Neutrophil (primary cell): Measurements from ENCODE around the gene CDKN2B-AS1.

ENCODE experiments used
- H3K27ac ChIP-seq: fragments of 200-600 bp; sonication (generic); 2 replicates; pipeline ENCODE4 v1.5.1; 2016; ENCODE audit warnings: mild to moderate bottlenecking, moderate library complexity
- H3K27me3 ChIP-seq: fragments of 200-600 bp; sonication (generic); 2 replicates; pipeline ENCODE4 v1.6.0; 2016; ENCODE audit warnings: mild to moderate bottlenecking
- H3K36me3 ChIP-seq: fragments of 200-600 bp; sonication (generic); 2 replicates; pipeline ENCODE4 v1.5.1; 2017
- H3K4me1 ChIP-seq, 2 experiments: fragments of 200-600 bp in 1 of 2; sonication (generic) in 1 of 2; 1 replicate in 1 of 2; 2 replicates in 1 of 2; pipeline versions ENCODE4 v1.5.1 to v1.6.1; 2013 to 2016; ENCODE audit warnings: low read depth in 1 of 2, low read length in 1 of 2, mild to moderate bottlenecking in 1 of 2, moderate library complexity in 1 of 2; ENCODE audit not compliant: control insufficient read depth in 1 of 2, insufficient read depth in 1 of 2
- H3K4me3 ChIP-seq, 2 experiments: fragments of 200-600 bp in 1 of 2; sonication (generic) in 1 of 2; 1 replicate in 1 of 2; 2 replicates in 1 of 2; pipeline ENCODE4 v1.5.1; 2013 to 2016; ENCODE audit warnings: low read depth in 1 of 2, low read length in 1 of 2, mild to moderate bottlenecking in 1 of 2, moderate library complexity in 1 of 2
- H3K9me3 ChIP-seq: fragments of 200-600 bp; sonication (generic); 2 replicates; pipeline ENCODE4 v1.5.1; 2016
- TF ChIP-seq, protein P1 (sequence below): fragments of 200-600 bp; sonication (generic); IDR thresholded peaks from 2 replicates; pipeline ENCODE4 v1.5.1; 2016; ENCODE audit warnings: antibody characterized with exemption

CDKN2B-AS1 gene

DNA sequence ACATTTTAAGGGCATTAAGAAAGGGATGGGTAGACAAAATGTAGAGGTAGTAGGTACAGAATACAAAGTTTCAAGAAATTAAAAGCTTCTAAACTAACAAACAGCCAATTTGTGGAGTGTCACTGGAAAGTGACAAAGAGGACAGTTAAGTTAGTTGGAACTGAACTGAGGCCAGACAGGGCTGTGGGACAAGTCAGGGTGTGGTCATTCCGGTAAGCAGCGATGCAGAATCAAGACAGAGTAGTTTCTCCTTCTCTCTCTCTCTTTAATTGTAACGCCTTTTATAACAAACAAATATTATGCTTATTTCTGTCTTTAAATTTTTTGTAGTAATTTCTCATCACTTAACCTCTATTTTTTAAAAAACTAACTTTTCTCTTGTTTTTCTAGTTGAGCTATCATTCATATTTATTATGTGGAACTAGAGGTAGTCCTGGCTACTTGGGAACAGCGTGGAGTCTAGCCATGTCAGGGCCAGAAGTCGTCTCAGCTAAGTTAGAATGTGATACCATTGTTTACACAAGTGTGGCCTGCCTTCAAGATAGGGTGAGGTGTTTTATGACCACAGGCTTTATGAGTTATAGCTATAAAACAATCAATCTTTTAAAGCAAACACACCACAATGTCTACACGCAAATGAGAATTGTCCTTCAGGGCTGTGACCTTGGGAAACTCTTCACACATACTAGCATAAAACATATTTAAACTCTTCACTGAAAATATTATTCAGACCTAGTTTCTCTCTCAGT lies 129.8 kb downstream of the CDKN2B-AS1 start:
- TF ChIP-seq, protein P1, sequence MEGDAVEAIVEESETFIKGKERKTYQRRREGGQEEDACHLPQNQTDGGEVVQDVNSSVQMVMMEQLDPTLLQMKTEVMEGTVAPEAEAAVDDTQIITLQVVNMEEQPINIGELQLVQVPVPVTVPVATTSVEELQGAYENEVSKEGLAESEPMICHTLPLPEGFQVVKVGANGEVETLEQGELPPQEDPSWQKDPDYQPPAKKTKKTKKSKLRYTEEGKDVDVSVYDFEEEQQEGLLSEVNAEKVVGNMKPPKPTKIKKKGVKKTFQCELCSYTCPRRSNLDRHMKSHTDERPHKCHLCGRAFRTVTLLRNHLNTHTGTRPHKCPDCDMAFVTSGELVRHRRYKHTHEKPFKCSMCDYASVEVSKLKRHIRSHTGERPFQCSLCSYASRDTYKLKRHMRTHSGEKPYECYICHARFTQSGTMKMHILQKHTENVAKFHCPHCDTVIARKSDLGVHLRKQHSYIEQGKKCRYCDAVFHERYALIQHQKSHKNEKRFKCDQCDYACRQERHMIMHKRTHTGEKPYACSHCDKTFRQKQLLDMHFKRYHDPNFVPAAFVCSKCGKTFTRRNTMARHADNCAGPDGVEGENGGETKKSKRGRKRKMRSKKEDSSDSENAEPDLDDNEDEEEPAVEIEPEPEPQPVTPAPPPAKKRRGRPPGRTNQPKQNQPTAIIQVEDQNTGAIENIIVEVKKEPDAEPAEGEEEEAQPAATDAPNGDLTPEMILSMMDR: no peak
- no peaks in the 10 kb centered on the region for H3K4me1 ChIP-seq
- no peak overlapping the region for H3K27ac ChIP-seq
- no peak overlapping the region for H3K4me3 ChIP-seq
- H3K36me3 ChIP-seq: no peaks in the 10 kb centered on the region
- no peaks in the 10 kb centered on the region for H3K9me3 ChIP-seq
- H3K27me3 ChIP-seq: peaks cover 29% of the 10 kb centered on the region

DNA sequence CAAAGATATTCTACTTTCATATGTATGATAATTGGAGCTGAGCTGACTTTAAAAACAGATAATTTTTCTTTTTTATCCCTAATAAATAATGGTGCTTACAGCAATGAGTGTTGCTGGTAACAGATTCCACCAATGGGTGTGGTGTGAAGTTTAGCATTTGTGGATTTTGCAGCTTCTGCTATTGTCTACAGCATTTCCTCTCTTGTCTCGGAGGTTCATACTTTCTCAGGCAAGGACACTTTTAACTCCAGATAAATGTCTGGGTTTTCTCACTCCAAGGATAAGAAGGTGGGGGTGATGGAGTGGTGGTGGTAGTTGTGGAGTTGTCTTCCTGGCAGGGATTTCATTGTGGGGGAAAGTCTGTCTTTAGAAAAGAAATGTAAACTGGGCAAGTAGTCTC lies 134.5 kb downstream of the CDKN2B-AS1 start:
- peaks cover 33% of the 10 kb centered on the region for H3K27me3 ChIP-seq
- no peak overlapping the region for H3K4me3 ChIP-seq
- H3K27ac ChIP-seq: no peak overlapping the region
- H3K36me3 ChIP-seq: no peaks in the 10 kb centered on the region
- no peaks in the 10 kb centered on the region for H3K9me3 ChIP-seq
- TF ChIP-seq, protein P1: no peak
- no peaks in the 10 kb centered on the region for H3K4me1 ChIP-seq

DNA sequence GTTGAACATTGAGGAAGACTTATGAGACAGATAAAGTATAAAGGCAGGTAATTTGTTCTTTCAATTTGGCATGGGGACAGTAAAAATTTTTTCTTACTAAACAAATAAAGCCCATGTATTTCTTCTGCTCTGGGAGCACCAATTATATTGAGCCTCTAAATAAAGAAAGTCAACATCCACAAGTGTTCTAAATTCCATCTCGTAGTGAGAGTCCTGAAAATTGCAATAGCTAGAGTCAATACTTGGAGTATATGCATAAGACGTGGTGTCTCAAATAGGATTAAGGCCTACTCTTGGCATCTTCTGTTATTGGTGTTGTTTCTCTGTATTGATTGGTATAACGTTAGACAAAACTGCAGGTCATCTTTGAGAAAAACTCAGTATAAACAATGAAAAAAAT lies 135.0 kb downstream of the CDKN2B-AS1 start:
- no peaks in the 10 kb centered on the region for H3K9me3 ChIP-seq
- TF ChIP-seq, protein P1: no peak
- H3K4me3 ChIP-seq: no peak overlapping the region
- H3K27me3 ChIP-seq: peaks cover 32% of the 10 kb centered on the region
- no peaks in the 10 kb centered on the region for H3K4me1 ChIP-seq
- no peaks in the 10 kb centered on the region for H3K36me3 ChIP-seq
- no peak overlapping the region for H3K27ac ChIP-seq

DNA sequence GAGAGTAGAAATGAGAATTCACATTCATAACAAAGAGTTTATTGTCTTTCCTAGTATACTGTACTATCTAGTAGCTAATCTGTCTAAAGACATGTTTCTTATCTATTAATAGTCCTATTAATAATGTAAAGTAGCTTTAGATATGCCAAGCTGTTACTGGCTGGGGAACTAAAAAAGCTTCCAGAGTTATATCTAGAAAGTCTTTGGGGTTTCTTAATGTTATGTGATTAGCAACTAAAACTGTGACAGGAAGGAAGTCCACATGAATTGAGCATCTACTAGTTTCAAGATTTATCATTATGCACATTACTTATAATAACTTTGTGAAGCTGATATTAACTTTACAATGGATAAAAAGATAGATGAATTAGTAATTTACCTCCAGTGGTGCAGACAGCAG lies 137.2 kb downstream of the CDKN2B-AS1 start:
- H3K4me3 ChIP-seq: no peak overlapping the region
- H3K9me3 ChIP-seq: no peaks in the 10 kb centered on the region
- H3K27me3 ChIP-seq: peaks cover 34% of the 10 kb centered on the region
- no peaks in the 10 kb centered on the region for H3K36me3 ChIP-seq
- H3K4me1 ChIP-seq: no peaks in the 10 kb centered on the region
- TF ChIP-seq, protein P1: no peak
- no peak overlapping the region for H3K27ac ChIP-seq

DNA sequence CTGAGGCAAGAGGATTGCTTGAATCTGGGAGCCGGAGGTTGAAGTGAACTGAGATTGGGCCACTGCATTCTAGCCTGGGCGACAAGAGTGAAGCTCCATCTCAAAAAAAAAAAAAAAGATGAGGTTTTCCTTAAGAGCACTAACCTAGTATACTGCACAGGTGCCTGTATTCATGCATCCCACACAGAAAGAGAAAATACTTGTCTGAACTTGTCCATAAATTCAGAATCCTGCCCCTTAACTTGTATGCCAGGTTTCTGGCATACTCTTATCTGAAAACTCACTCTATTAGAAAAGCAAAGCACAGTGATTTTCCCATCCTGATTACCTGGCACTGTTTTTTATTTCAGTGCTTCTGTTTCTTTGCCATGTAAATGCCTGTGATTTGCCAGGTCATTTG lies 139.8 kb downstream of the CDKN2B-AS1 start:
- Histone ChIP-seq H3K9me3 (no peaks in the 10 kb centered on the region), H3K4me1 (no peaks in the 10 kb centered on the region), H3K27me3 (peaks cover 25% of the 10 kb centered on the region), H3K4me3 (no peak overlapping the region), H3K36me3 (no peaks in the 10 kb centered on the region), H3K27ac (no peak overlapping the region)
- TF ChIP-seq, protein P1: no peak
